Tibial nerve (tissue), 3 donors: ENCODE results near the gene SYPL1.

Source experiments
- POLR2A ChIP-seq, 2 donors: fragments of 450-650 bp; IDR thresholded peaks; one replicate each; pipeline ENCODE4 v1.6.1; 2017; ENCODE audit warnings: antibody characterized with exemption in 2 of 2, mild to moderate bottlenecking in 2 of 2, moderate library complexity in 2 of 2
- TF ChIP-seq, protein P1 (sequence below), 5 experiments: fragments of 200-600 bp in 3 of 5; fragments of 450-650 bp in 2 of 5; sonication (generic) in 3 of 5; IDR thresholded peaks; one replicate each; pipeline ENCODE4 v1.5.1; 2016 to 2019; ENCODE audit warnings: antibody characterized with exemption in 5 of 5, mild to moderate bottlenecking in 3 of 5, moderate library complexity in 2 of 5

DNA sequence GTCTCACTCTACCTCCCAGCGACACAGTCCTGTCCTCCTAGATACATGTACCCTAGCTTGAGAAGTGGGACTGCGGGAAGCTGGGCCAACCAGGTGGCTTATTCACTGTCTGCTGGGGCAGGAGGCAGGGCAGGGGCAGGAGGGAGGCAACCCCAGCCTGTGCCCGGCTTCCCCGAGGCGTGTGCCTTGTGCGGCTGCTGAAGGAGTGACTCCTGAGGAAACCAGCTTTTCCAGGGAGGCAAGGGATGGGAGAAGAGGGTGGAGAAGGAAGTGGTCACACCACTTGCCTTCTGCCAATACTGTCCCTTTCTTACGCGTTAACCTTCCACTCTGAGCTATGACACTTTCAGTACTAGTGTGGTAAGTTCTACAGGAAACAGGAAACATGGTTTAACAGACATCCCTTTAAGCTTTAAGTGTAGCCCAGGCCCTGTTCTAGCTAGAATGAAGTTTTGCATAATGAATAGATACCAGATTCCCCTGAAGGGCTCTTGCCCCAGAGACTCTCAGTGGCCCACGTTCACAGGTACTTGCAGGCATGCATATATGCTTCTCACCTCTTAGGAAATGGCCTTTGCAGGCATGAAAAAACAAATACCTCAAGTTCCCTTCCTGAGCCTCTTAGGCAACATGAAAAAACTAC lies 40.6 kb downstream of the SYPL1 start:
- TF ChIP-seq, protein P1, sequence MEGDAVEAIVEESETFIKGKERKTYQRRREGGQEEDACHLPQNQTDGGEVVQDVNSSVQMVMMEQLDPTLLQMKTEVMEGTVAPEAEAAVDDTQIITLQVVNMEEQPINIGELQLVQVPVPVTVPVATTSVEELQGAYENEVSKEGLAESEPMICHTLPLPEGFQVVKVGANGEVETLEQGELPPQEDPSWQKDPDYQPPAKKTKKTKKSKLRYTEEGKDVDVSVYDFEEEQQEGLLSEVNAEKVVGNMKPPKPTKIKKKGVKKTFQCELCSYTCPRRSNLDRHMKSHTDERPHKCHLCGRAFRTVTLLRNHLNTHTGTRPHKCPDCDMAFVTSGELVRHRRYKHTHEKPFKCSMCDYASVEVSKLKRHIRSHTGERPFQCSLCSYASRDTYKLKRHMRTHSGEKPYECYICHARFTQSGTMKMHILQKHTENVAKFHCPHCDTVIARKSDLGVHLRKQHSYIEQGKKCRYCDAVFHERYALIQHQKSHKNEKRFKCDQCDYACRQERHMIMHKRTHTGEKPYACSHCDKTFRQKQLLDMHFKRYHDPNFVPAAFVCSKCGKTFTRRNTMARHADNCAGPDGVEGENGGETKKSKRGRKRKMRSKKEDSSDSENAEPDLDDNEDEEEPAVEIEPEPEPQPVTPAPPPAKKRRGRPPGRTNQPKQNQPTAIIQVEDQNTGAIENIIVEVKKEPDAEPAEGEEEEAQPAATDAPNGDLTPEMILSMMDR (IDR thresholded peaks at IDR 0.05): no peak
- no peak for TF ChIP-seq POLR2A (IDR thresholded peaks at IDR 0.05)
